Heart left ventricle (tissue), 16 donors: ENCODE measurements around the gene DCTN1. TPM values are rescaled to one million over a fixed set of nuclear protein-coding genes. Genes with fewer than 3 reads are reported as not detected.

Source experiments
- ATAC-seq, 4 donors: fragments of 200-7000 bp; cut with Tn5 transposase; one replicate each; pipeline ENCODE4 v1.9.1; 2020 to 2022; ENCODE audit warnings: moderate library complexity in 4 of 4, mild to moderate bottlenecking in 3 of 4, moderate number of reproducible peaks in 1 of 4
- DNase-seq, 5 donors: peaks; one replicate each; pipeline ENCODE4 v3.0.0-alpha.2; 2020
- H3K27ac ChIP-seq, 12 donors: fragments of 200-600 bp; sonication (generic) in 4 of 12; one replicate each; pipeline versions ENCODE4 v1.5.0 to v1.8.0; 2016 to 2022; ENCODE audit warnings: mild to moderate bottlenecking in 2 of 12
- H3K27me3 ChIP-seq, 9 donors: fragments of 200-600 bp; sonication (generic) in 2 of 9; one replicate each; pipeline versions ENCODE4 v1.5.1 to v1.8.0; 2016 to 2022; ENCODE audit warnings: mild to moderate bottlenecking in 3 of 9
- H3K36me3 ChIP-seq, 9 donors: fragments of 200-600 bp; sonication (generic) in 2 of 9; one replicate each; pipeline versions ENCODE4 v1.5.0 to v1.8.0; 2018 to 2022; ENCODE audit warnings: mild to moderate bottlenecking in 2 of 9
- H3K4me1 ChIP-seq, 12 donors: fragments of 200-600 bp; sonication (generic) in 4 of 12; one replicate each; pipeline versions ENCODE4 v1.5.0 to v1.8.0; 2016 to 2022; ENCODE audit warnings: mild to moderate bottlenecking in 3 of 12
- H3K4me3 ChIP-seq, 12 donors: fragments of 200-600 bp; sonication (generic) in 4 of 12; one replicate each; pipeline versions ENCODE4 v1.5.0 to v1.8.0; 2017 to 2022; ENCODE audit warnings: mild to moderate bottlenecking in 9 of 12, moderate library complexity in 4 of 12
- H3K9me3 ChIP-seq, 12 donors: fragments of 200-600 bp; sonication (generic) in 4 of 12; one replicate each; pipeline versions ENCODE4 v1.5.0 to v1.8.0; 2016 to 2022; ENCODE audit warnings: mild to moderate bottlenecking in 1 of 12
- POLR2A ChIP-seq, 2 donors: fragments of 450-650 bp; IDR thresholded peaks; one replicate each; pipeline ENCODE4 v1.6.1; 2017; ENCODE audit warnings: antibody characterized with exemption in 2 of 2, mild to moderate bottlenecking in 2 of 2, moderate library complexity in 2 of 2
- WGBS, 4 donors: extraction: QIAGEN DNeasy Blood & Tissue Kit in 2 of 4; methylation state at CpG; one replicate each; pipeline versions ENCODE4 v1.1.5 to v1.1.7; 2013 to 2018; 5-methylcytosine and 5-hydroxymethylcytosine counted together
- intact Hi-C, 10 donors: fragments of 100-400 bp; cut with DNase I; formaldehyde crosslinking; loops; one replicate each; pipeline versions ENCODE4 v1.11.1 to v1.14.2; 2022
- polyA plus RNA-seq, 2 donors: library from polyadenylated mRNA; stranded (reverse); fragments of 200-250 nt; gene quantifications; one replicate each; pipeline ENCODE4 v1.2.3, GENCODE V29; 2013
- total RNA-seq, 9 donors: library from RNA; depleted of rRNA in 2 of 9; stranded (reverse); fragments of >200 nt in 2 of 9; fragmentation: NEBNext Ultra II Directional in 3 of 9; extraction: Animal tissue kit (Norgen Biotek cat#: 25700) in 3 of 9; gene quantifications; one replicate each; pipeline versions ENCODE4 v1.1.0 to v1.2.4, GENCODE V29; 2016 to 2023
- TF ChIP-seq, protein P1 (sequence below), 12 donors: fragments of 200-600 bp; sonication (generic) in 4 of 12; IDR thresholded peaks; one replicate each; pipeline versions ENCODE4 v1.5.0 to v1.8.0; 2018 to 2022; ENCODE audit warnings: antibody characterized with exemption in 12 of 12, mild to moderate bottlenecking in 5 of 12
- donor health status: ischemic (EF 13 %, LVEDD 7.1; RV severe dilation, severe dysfunction).
- donor health status: healthy with polysubstance abuse.
- donor health status: DM: no; HTN: yes; CAD: no.
- donor health status: DM: no; HTN: no; CAD: no.
- donor health status: ischemic (EF 25% LVEDD 6.9; RV normal size, moderate dysfunction).
- donor health status: ischemic (EF 25% LVEDD 5.7; RV mildly dilated, moderate dysfunction).
- donor health status: healthy.
- donor health status: DM: yes; HTN: yes; CAD: no.
- donor health status: ischemic (EF 35%, LVEDD 5.7; RV mildly dilated, moderate dysfunction).
- donor health status: nonischemic (EF 11% LVEDD 7.7; RV severe dilation, severe dysfunction).
- donor health status: DM: yes; HTN: yes; CAD: no.
- donor health status: PGD.
- donor health status: ischemic (EF 29% LVEDD 5.4; RV normal size, mild dysfunction).
- donor health status: nonischemic (EF 23%, LVEDD 6.1; RV moderate dilation, normal function).

Gene DCTN1
- total and polyA plus RNA-seq, 11 donors = 129 to 376 (median 187) TPM

- H3K9me3 ChIP-seq = no peaks in the 10 kb centered on the region
- DNase-seq (no peak), ATAC-seq (no peak)
- no peaks in the 10 kb centered on the region for H3K27me3 ChIP-seq
- intact Hi-C loops = no loop called here
- no peak for TF ChIP-seq POLR2A (IDR thresholded peaks at IDR 0.05)
- TF ChIP-seq, protein P1, sequence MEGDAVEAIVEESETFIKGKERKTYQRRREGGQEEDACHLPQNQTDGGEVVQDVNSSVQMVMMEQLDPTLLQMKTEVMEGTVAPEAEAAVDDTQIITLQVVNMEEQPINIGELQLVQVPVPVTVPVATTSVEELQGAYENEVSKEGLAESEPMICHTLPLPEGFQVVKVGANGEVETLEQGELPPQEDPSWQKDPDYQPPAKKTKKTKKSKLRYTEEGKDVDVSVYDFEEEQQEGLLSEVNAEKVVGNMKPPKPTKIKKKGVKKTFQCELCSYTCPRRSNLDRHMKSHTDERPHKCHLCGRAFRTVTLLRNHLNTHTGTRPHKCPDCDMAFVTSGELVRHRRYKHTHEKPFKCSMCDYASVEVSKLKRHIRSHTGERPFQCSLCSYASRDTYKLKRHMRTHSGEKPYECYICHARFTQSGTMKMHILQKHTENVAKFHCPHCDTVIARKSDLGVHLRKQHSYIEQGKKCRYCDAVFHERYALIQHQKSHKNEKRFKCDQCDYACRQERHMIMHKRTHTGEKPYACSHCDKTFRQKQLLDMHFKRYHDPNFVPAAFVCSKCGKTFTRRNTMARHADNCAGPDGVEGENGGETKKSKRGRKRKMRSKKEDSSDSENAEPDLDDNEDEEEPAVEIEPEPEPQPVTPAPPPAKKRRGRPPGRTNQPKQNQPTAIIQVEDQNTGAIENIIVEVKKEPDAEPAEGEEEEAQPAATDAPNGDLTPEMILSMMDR (IDR thresholded peaks at IDR 0.05) = no peak
- peaks cover 0 to 8% (median 0%) of the 10 kb centered on the region in 12 donors for H3K4me1 ChIP-seq
- no peak overlapping the region for H3K27ac ChIP-seq
- WGBS, 4 donors = 72 to 87% (median 78%) methylated on average over 5 of the region's 5 CpGs
- H3K4me3 ChIP-seq = no peak overlapping the region
- H3K36me3 ChIP-seq = peaks cover 0 to 17% (median 0%) of the 10 kb centered on the region in 9 donors
Measured at GRCh38 chr2:74314107-74314506, 66.0 kb downstream of the DCTN1 start.

- Histone ChIP-seq H3K4me3 (no peak overlapping the region), H3K27me3 (no peaks in the 10 kb centered on the region), H3K36me3 (peaks cover 0 to 17% (median 0%) of the 10 kb centered on the region in 9 donors), H3K27ac (no peak overlapping the region), H3K4me1 (peaks cover 0 to 8% (median 0%) of the 10 kb centered on the region in 12 donors), H3K9me3 (no peaks in the 10 kb centered on the region)
- no peak for ATAC-seq
- DNase-seq = no peak
- TF ChIP-seq, protein P1 (IDR thresholded peaks at IDR 0.05) = no peak
- no peak for TF ChIP-seq POLR2A (IDR thresholded peaks at IDR 0.05)
- intact Hi-C loops = no loop called here
- 49 to 80% (median 71%) methylated on average over 2 of the region's 2 CpGs for WGBS, 4 donors
Measured at GRCh38 chr2:74313497-74313896, 66.6 kb downstream of the DCTN1 start.

GRCh38 chr2:74312913-74313312 lies 67.2 kb downstream of the DCTN1 start:
- H3K36me3 ChIP-seq = peaks cover 0 to 17% (median 0%) of the 10 kb centered on the region in 9 donors
- TF ChIP-seq, protein P1 (IDR thresholded peaks at IDR 0.05) = no peak
- H3K9me3 ChIP-seq = no peaks in the 10 kb centered on the region
- H3K27ac ChIP-seq = no peak overlapping the region
- DNase-seq = no peak
- no peaks in the 10 kb centered on the region for H3K27me3 ChIP-seq
- no peak for ATAC-seq
- peaks cover 0 to 7% (median 0%) of the 10 kb centered on the region in 12 donors for H3K4me1 ChIP-seq
- intact Hi-C loops = no loop called here
- no peak overlapping the region for H3K4me3 ChIP-seq

Other genes with a start within 250 kb of the DCTN1 start
- 100 to 1,000 TPM in 1 of 9 donors, 10 to 100 TPM in 8; 52.2 to 165 (median 65.3) TPM for gene BOLA3, start 232.4 kb downstream of the DCTN1 start, total RNA-seq
- gene BOLA3, start 232.4 kb downstream of the DCTN1 start, polyA plus RNA-seq = 100 to 1,000 TPM in 1 of 2 donors, 10 to 100 TPM in 1; 56.0 to 242 TPM
- 100 to 1,000 TPM in 1 of 9 donors, 10 to 100 TPM in 8; 42.2 to 104 (median 55.4) TPM for gene MOB1A, start 201.4 kb downstream of the DCTN1 start, total RNA-seq
- gene MOB1A, start 201.4 kb downstream of the DCTN1 start, polyA plus RNA-seq = 10 to 100 TPM; 15.0 to 33.8 TPM
- gene MTHFD2, start 181.7 kb downstream of the DCTN1 start, total RNA-seq = 10 to 100 TPM; 13.0 to 40.5 (median 17.5) TPM
- 10 to 100 TPM; 12.9 to 27.6 TPM for gene MTHFD2, start 181.7 kb downstream of the DCTN1 start, polyA plus RNA-seq
- gene SLC4A5, start 36.9 kb downstream of the DCTN1 start, total RNA-seq = 1 to 10 TPM in 7 of 9 donors, under 1 TPM in 2; 0.36 to 4.1 (median 1.6) TPM
- gene SLC4A5, start 36.9 kb downstream of the DCTN1 start, polyA plus RNA-seq = 1 to 10 TPM in 1 of 2 donors, under 1 TPM in 1; 0.72 to 1.2 TPM
- 1 to 10 TPM in 3 of 9 donors, under 1 TPM in 6; 0.48 to 2.3 (median 0.85) TPM for gene C2orf81, start 41.3 kb upstream of the DCTN1 start, total RNA-seq
- 1 to 10 TPM in 1 of 2 donors, under 1 TPM in 1; 0.91 to 1.1 TPM for gene C2orf81, start 41.3 kb upstream of the DCTN1 start, polyA plus RNA-seq
- gene WDR54, start 41.4 kb upstream of the DCTN1 start, total RNA-seq = 1 to 10 TPM; 1.5 to 5.1 (median 3.0) TPM
- 1 to 10 TPM; 1.4 to 6.5 TPM for gene WDR54, start 41.4 kb upstream of the DCTN1 start, polyA plus RNA-seq
- 10 to 100 TPM; 10.9 to 19.6 (median 15.3) TPM for gene RTKN, start 61.6 kb upstream of the DCTN1 start, total RNA-seq
- gene RTKN, start 61.6 kb upstream of the DCTN1 start, polyA plus RNA-seq = 10 to 100 TPM; 18.0 to 27.6 TPM
- 10 to 100 TPM; 11.7 to 29.2 (median 21.3) TPM for gene INO80B, start 74.8 kb upstream of the DCTN1 start, total RNA-seq
- 10 to 100 TPM; 26.1 to 28.5 TPM for gene INO80B, start 74.8 kb upstream of the DCTN1 start, polyA plus RNA-seq
- gene WBP1, start 78.1 kb upstream of the DCTN1 start, total RNA-seq = 10 to 100 TPM; 32.7 to 58.4 (median 42.4) TPM
- gene WBP1, start 78.1 kb upstream of the DCTN1 start, polyA plus RNA-seq = 10 to 100 TPM; 29.0 to 44.2 TPM
- 10 to 100 TPM; 17.3 to 31.9 (median 22.8) TPM for gene MOGS, start 85.1 kb upstream of the DCTN1 start, total RNA-seq
- 10 to 100 TPM; 15.8 to 34.4 TPM for gene MOGS, start 85.1 kb upstream of the DCTN1 start, polyA plus RNA-seq
- 100 to 1,000 TPM in 7 of 9 donors, 10 to 100 TPM in 2; 64.9 to 180 (median 140) TPM for gene MRPL53, start 92.4 kb upstream of the DCTN1 start, total RNA-seq
- gene MRPL53, start 92.4 kb upstream of the DCTN1 start, polyA plus RNA-seq = 100 to 1,000 TPM in 1 of 2 donors, 10 to 100 TPM in 1; 77.6 to 128 TPM
- gene CCDC142, start 102.7 kb upstream of the DCTN1 start, total RNA-seq = 10 to 100 TPM in 1 of 9 donors, 1 to 10 TPM in 8; 4.4 to 13.4 (median 7.1) TPM
- 1 to 10 TPM; 5.8 to 6.4 TPM for gene CCDC142, start 102.7 kb upstream of the DCTN1 start, polyA plus RNA-seq
- gene TTC31, start 102.8 kb upstream of the DCTN1 start, total RNA-seq = 10 to 100 TPM in 4 of 9 donors, 1 to 10 TPM in 5; 7.1 to 14.2 (median 10.0) TPM
- 10 to 100 TPM in 1 of 2 donors, 1 to 10 TPM in 1; 8.8 to 13.2 TPM for gene TTC31, start 102.8 kb upstream of the DCTN1 start, polyA plus RNA-seq
- gene LBX2, start 119.3 kb upstream of the DCTN1 start, total RNA-seq = 1 to 10 TPM in 2 of 9 donors, under 1 TPM in 5, not detected in 2; 0.14 to 1.7 (median 0.72) TPM
- gene LBX2, start 119.3 kb upstream of the DCTN1 start, polyA plus RNA-seq = under 1 TPM; 0.27 to 0.67 TPM
- 10 to 100 TPM; 10.6 to 22.3 (median 16.5) TPM for gene PCGF1, start 127.4 kb upstream of the DCTN1 start, total RNA-seq
- gene PCGF1, start 127.4 kb upstream of the DCTN1 start, polyA plus RNA-seq = 10 to 100 TPM; 22.5 to 24.9 TPM
- not detected for gene TLX2, start 134.1 kb upstream of the DCTN1 start, total RNA-seq
- not detected for gene TLX2, start 134.1 kb upstream of the DCTN1 start, polyA plus RNA-seq
- gene DQX1, start 145.9 kb upstream of the DCTN1 start, total RNA-seq = not detected
- not detected for gene DQX1, start 145.9 kb upstream of the DCTN1 start, polyA plus RNA-seq
- gene AUP1, start 149.4 kb upstream of the DCTN1 start, total RNA-seq = 10 to 100 TPM; 33.6 to 74.5 (median 49.8) TPM
- 100 to 1,000 TPM in 1 of 2 donors, 10 to 100 TPM in 1; 77.9 to 168 TPM for gene AUP1, start 149.4 kb upstream of the DCTN1 start, polyA plus RNA-seq
- gene HTRA2, start 149.6 kb upstream of the DCTN1 start, total RNA-seq = 10 to 100 TPM; 23.6 to 32.0 (median 24.8) TPM
- gene HTRA2, start 149.6 kb upstream of the DCTN1 start, polyA plus RNA-seq = 10 to 100 TPM; 24.5 to 45.4 TPM
- gene LOXL3, start 173.6 kb upstream of the DCTN1 start, total RNA-seq = 1 to 10 TPM; 1.6 to 8.7 (median 3.0) TPM
- gene LOXL3, start 173.6 kb upstream of the DCTN1 start, polyA plus RNA-seq = 1 to 10 TPM; 1.5 to 3.5 TPM
- 10 to 100 TPM in 1 of 9 donors, 1 to 10 TPM in 8; 2.6 to 11.6 (median 4.8) TPM for gene DOK1, start 174.4 kb upstream of the DCTN1 start, total RNA-seq
- gene DOK1, start 174.4 kb upstream of the DCTN1 start, polyA plus RNA-seq = 1 to 10 TPM; 2.4 to 6.0 TPM